AG09319 (cell line): ENCODE measurements around the gene TEDC1.

Source experiments
- DNase-seq: peaks from one replicate; pipeline ENCODE4 v3.0.0-alpha.2; 2010; ENCODE audit warnings: low read depth; ENCODE audit errors: extremely low read depth
- TF ChIP-seq, protein P1 (sequence below): IDR thresholded peaks from 2 replicates; pipeline ENCODE4 v1.5.1; 2011; ENCODE audit warnings: low read depth, mild to moderate bottlenecking, inconsistent platforms, low read length, moderate library complexity

The TEDC1 gene

DNA sequence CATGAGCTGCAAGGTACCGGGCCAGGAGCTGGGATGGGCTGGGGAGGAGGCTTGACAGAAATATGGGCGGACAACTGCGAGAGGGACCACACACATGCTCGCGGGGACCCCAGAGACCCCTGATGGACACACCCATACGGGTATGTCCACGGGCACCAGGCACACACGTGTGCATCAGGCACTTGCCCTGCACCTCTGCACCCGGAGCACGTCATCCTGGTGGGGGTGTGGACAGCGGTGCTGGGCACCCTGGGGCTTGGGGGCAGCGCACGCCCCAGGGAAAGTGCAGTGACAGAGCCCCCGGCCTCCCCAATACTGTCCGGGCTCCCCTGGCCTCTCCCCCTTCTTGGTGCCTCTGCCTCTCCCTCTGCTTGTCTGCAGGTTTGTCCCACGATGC lies 6.1 kb upstream of the TEDC1 start:
- DNase-seq, result no peak
- TF ChIP-seq, protein P1, sequence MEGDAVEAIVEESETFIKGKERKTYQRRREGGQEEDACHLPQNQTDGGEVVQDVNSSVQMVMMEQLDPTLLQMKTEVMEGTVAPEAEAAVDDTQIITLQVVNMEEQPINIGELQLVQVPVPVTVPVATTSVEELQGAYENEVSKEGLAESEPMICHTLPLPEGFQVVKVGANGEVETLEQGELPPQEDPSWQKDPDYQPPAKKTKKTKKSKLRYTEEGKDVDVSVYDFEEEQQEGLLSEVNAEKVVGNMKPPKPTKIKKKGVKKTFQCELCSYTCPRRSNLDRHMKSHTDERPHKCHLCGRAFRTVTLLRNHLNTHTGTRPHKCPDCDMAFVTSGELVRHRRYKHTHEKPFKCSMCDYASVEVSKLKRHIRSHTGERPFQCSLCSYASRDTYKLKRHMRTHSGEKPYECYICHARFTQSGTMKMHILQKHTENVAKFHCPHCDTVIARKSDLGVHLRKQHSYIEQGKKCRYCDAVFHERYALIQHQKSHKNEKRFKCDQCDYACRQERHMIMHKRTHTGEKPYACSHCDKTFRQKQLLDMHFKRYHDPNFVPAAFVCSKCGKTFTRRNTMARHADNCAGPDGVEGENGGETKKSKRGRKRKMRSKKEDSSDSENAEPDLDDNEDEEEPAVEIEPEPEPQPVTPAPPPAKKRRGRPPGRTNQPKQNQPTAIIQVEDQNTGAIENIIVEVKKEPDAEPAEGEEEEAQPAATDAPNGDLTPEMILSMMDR, result no peak

DNA sequence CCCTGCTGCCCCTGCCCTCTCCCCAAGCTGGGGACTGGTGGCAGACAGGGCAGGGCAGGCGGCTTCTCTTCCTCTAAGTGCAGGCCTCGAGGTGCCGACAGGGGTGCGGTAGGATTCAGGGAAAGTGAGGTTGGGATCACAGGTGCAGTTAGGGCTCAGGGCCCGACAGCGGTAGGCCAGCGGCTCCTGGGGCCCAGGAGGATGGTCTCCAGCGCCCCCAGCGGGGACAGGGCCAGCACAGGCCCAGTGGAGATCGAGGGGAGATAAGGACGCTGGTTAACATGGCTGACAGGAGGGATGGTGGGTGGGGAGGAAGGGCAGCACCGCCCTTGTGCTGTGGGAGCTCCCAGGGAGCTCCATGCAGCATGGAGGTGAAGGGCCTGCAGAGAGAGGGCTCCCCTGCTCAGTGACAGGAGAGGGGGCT lies 5.3 kb upstream of the TEDC1 start:
- TF ChIP-seq, protein P1, result no peak
- no peak for DNase-seq

DNA sequence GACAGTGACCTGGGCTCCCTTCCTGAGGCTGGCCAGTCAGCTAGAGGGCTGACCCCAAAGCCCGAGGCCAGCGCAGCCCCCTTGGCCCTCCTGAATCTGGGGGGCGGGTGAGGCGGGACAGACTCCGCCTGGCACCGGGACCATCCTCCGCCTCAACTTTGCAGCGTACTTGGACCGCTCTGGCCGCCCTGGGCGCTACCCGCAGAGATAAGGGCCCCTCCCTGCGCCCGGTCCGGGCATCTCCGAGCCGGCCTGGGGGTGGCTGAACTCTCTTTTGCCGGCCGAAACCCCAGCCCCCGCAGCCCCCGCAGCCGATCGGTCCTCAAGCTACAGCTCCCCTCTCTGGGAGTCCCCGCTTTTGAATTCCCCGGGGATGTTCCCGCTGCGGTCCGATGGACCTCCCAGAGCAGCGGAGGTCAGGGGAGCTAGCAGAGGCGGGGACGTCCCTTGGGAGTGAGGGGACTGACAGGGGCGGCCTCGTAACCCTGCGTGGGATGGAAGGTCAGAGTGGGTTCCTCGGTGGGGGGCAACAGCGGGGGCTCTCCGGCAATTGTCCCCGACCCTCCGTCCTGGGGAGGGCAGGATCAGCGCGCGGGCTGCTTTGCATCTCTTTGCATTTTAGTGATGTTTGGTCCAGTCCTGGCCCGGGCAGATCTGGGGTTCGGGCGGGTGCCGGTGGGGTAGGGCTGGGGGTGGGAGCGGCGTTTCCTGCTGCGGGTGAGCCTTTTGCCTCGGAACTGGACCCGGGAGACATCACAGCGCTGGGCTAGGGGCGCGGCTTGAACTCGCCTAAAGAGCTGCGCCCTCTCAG lies 4.7 kb upstream of the TEDC1 start, which contains the start of gene CRIP1:
TSS of gene CRIP1 (plus strand) at position 724 of the 811 bp plus-strand sequence. CDS start 374 bp downstream, outside the sequence.
- no peak for DNase-seq
- TF ChIP-seq, protein P1, result no peak

DNA sequence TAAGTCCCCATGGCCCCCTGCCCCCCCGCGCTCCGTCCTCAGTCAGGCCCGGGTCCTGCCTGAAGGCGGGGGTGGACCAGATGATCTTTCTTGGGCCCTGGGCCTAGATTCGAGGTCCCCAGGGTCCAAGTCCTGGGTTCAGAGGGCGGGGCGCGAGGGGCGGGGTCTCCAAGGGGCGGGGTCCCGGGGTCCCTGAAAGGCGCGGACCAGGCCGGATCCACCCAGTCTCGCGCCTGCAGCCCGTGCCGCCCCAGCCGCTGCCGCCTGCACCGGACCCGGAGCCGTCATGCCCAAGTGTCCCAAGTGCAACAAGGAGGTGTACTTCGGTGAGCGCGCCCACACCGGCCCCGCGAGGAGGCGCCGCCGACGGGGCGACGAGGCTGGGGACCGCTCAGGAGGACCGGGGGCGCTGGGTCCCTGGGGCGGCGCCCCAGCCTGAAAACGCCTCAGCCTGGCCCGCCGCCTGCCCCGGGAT lies 4.0 kb upstream of the TEDC1 start:
- TF ChIP-seq, protein P1, result no peak
- DNase-seq, result no peak

DNA sequence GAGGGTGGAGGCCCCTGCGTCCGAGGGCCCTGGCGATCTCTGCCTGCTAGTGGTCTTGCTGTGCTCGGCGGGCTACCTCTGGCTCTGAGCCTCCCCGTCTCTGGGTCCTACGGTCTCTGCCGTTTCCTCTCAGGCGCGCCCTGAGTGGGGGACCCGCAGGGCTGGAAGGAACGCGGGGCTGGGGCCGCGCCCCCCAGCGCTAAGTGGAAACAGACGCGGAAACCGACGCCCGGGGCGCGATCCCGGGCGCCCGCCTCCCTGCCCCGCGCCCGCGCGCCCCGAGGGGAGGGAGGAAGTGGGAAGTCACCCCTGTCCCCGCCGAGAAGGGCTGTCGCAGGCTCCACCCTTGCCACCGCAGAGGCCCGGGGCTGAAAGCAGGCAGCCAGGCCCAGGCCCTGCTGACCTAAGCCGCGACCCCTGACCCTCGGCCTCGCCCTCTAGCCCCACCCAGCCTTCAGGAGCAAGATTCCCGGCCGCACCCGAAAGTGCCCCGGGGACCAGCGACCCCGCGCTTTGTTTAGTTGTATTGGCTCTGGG lies 3.5 kb upstream of the TEDC1 start:
- TF ChIP-seq, protein P1, result no peak
- DNase-seq, result no peak

DNA sequence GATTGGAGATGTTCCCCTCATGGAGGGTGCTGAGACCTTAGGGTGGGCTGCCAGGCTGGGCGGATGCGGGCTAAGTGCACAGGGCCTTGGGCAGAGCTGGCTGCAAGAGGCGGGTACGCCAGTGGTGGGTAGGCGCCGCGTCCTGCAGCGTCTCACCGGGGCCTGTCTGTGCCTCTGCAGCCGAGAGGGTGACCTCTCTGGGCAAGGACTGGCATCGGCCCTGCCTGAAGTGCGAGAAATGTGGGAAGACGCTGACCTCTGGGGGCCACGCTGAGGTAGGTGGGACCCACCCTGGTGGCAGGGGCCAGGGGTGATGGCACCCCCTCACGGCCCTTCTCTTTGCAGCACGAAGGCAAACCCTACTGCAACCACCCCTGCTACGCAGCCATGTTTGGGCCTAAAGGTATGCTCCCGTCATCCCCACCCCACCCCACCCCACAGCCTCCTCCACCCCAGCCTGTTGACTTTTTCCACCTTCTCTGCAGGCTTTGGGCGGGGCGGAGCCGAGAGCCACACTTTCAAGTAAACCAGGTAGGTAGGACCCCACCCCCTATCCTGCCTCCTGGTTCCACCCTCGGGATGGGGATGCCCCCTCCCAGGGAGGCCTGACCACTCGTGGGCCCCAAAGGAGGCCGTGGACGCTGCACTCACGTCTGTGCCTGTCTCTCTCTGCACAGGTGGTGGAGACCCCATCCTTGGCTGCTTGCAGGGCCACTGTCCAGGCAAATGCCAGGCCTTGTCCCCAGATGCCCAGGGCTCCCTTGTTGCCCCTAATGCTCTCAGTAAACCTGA lies 2.9 kb upstream of the TEDC1 start:
- DNase-seq, result no peak
- TF ChIP-seq, protein P1, result no peak; the same call in 1 of the 2 replicates
